Thoracic aorta (tissue), 2 donors: ENCODE results near the gene PCDHGC3. TPM values are rescaled to one million over a fixed set of nuclear protein-coding genes. Genes with fewer than 3 reads are reported as not detected.
"Not testable (repeated sequence)": the region's sequence is repeated elsewhere in the genome, so short reads cannot be mapped to it uniquely, and the experiment has no call there.

Experiments
- ATAC-seq: fragments of 150-250 bp; one replicate; pipeline ENCODE4 v1.8.0; 2017; ENCODE audit warnings: low read depth; ENCODE audit not compliant: insufficient number of reproducible peaks, low FRiP score
- DNase-seq: peaks from one replicate; pipeline ENCODE4 v3.0.0-alpha.2; 2020; ENCODE audit warnings: low spot score
- H3K27ac ChIP-seq, 2 donors: fragments of 200-600 bp; sonication (generic); 1 replicate in 1 of 2; 2 replicates in 1 of 2; pipeline ENCODE4 v1.5.1; 2016; ENCODE audit warnings: mild to moderate bottlenecking in 2 of 2, moderate library complexity in 2 of 2
- H3K27me3 ChIP-seq: fragments of 200-600 bp; sonication (generic); replicated peaks from 2 replicates; pipeline ENCODE4 v1.6.0; 2016; ENCODE audit warnings: mild to moderate bottlenecking; ENCODE audit not compliant: insufficient read depth
- H3K36me3 ChIP-seq: fragments of 200-600 bp; sonication (generic); one replicate; pipeline ENCODE4 v1.5.1; 2016
- H3K4me1 ChIP-seq, 2 donors: fragments of 200-600 bp; sonication (generic); 1 replicate in 1 of 2; 2 replicates in 1 of 2; pipeline versions ENCODE4 v1.5.1 to v1.6.0; 2016; ENCODE audit warnings: low read depth in 2 of 2, mild to moderate bottlenecking in 1 of 2; ENCODE audit not compliant: control insufficient read depth in 1 of 2
- H3K4me3 ChIP-seq: fragments of 200-600 bp; sonication (generic); 2 replicates; pipeline ENCODE4 v1.5.1; 2016; ENCODE audit warnings: mild to moderate bottlenecking
- H3K9me3 ChIP-seq: fragments of 200-600 bp; sonication (generic); 2 replicates; pipeline ENCODE4 v1.5.1; 2016
- CTCF ChIP-seq: fragments of 200-600 bp; sonication (generic); IDR thresholded peaks from one replicate; pipeline ENCODE4 v1.5.1; 2019; ENCODE audit warnings: antibody characterized with exemption
- total RNA-seq, 2 donors: library from RNA; depleted of rRNA; stranded (reverse); fragments of >200 nt; gene quantifications; one replicate each; pipeline versions ENCODE4 v1.1.0 to v1.2.3, GENCODE V29; 2016

The PCDHGC3 gene
- 10 to 100 TPM; 61.3 to 99.9 TPM for total RNA-seq

GRCh38 chr5:141475625-141476131 is at the start of gene PCDHGC3:
Gene PCDHGC3, plus strand, starts transcription at chr5:141475966. Its CDS starts 151 bp downstream, at chr5:141476117.
- peak; percentile 81 for DNase-seq
- peak within 1 kb of the TSS; percentile 83 for H3K4me3 ChIP-seq

GRCh38 chr5:141427783-141428426 is 47.9 kb upstream of the PCDHGC3 start:
- ATAC-seq, result no peak
- no peaks in the 10 kb centered on the region for H3K4me1 ChIP-seq
- no peak for DNase-seq
- H3K27ac ChIP-seq, result no peak overlapping the region
- peaks cover 98% of the 10 kb centered on the region for H3K9me3 ChIP-seq
- H3K36me3 ChIP-seq, result no peaks in the 10 kb centered on the region
- TF ChIP-seq CTCF, result no peak
- no peak overlapping the region for H3K4me3 ChIP-seq
- no peaks in the 10 kb centered on the region for H3K27me3 ChIP-seq

More at GRCh38 chr5:141475625-141476131, at the start of gene PCDHGC3:
- Histone ChIP-seq H3K4me1 (peaks cover 22 to 45% of the 10 kb centered on the region in 2 donors), H3K27me3 (no peaks in the 10 kb centered on the region), H3K9me3 (no peaks in the 10 kb centered on the region), H3K27ac (peak within 1 kb of the TSS; percentile 86 to 93), H3K36me3 (no peaks in the 10 kb centered on the region)
- ATAC-seq, result peak; percentile 93
- no peak for TF ChIP-seq CTCF

GRCh38 chr5:141430332-141431113 is 45.2 kb upstream of the PCDHGC3 start, which contains the start of gene PCDHGA12:
Gene PCDHGA12, plus strand, starts transcription at chr5:141430507. Its CDS starts 253 bp downstream, at chr5:141430760.
- Histone ChIP-seq H3K27ac (no peak within 1 kb of the TSS), H3K27me3 (no peaks in the 10 kb centered on the region), H3K4me3 (peak within 1 kb of the TSS; percentile 57), H3K36me3 (no peaks in the 10 kb centered on the region), H3K9me3 (peaks cover 93% of the 10 kb centered on the region), H3K4me1 (no peaks in the 10 kb centered on the region)
- DNase-seq (no peak), ATAC-seq (no peak)
- TF ChIP-seq CTCF, result no peak

- DNase-seq, result no peak
- Histone ChIP-seq H3K27ac (no peak overlapping the region), H3K36me3 (no peaks in the 10 kb centered on the region), H3K9me3 (peaks cover 93% of the 10 kb centered on the region), H3K4me3 (peak overlapping the region; percentile 57), H3K4me1 (no peaks in the 10 kb centered on the region), H3K27me3 (no peaks in the 10 kb centered on the region)
- TF ChIP-seq CTCF, result no peak
- no peak for ATAC-seq
These were observed 44.5 kb upstream of the PCDHGC3 start for GRCh38 chr5:141431286-141431685.

- H3K27ac ChIP-seq, H3K4me1 ChIP-seq, DNase-seq, H3K4me3 ChIP-seq, H3K36me3 ChIP-seq, ATAC-seq, H3K27me3 ChIP-seq: not testable (repeated sequence)
- peaks cover 86% of the 10 kb centered on the region for H3K9me3 ChIP-seq
These were observed 43.5 kb upstream of the PCDHGC3 start for GRCh38 chr5:141432308-141432707.

- not testable (repeated sequence) for H3K27me3 ChIP-seq, H3K36me3 ChIP-seq, DNase-seq, H3K4me3 ChIP-seq, ATAC-seq, H3K27ac ChIP-seq, H3K4me1 ChIP-seq
- peaks cover 86% of the 10 kb centered on the region for H3K9me3 ChIP-seq
These were observed 43.0 kb upstream of the PCDHGC3 start for GRCh38 chr5:141432726-141433125.
